ENCODE results near the gene NGEF. TPM values are rescaled to one million over a fixed set of nuclear protein-coding genes. Genes with fewer than 3 reads are reported as not detected.
A peak's percentile ranks its signal among the peaks of the same experiment; 100 is the strongest.

The NGEF gene
- total RNA-seq, 1 experiment from 2014 or later: 13.8 TPM

- peak; percentile 88 to 94 for DNase-seq (ENCODE audit: low read depth in 1 of 2, low spot score in 2 of 2)
- Histone ChIP-seq H3K4me1 (replicated peaks) (peaks cover 22% of the 10 kb centered on the region), H3K9me3 (replicated peaks) (no peaks in the 10 kb centered on the region), H3K27me3 (replicated peaks) (no peaks in the 10 kb centered on the region), H3K27ac (peak overlapping the region; percentile 94), H3K4me3 (no peak overlapping the region), H3K36me3 (no peaks in the 10 kb centered on the region; the same call in 1 of the 2 replicates)
Observed at GRCh38 chr2:232901736-232902578, 111.1 kb downstream of the NGEF start.

GRCh38 chr2:232900811-232901735 lies 112.0 kb downstream of the NGEF start:
- Histone ChIP-seq H3K36me3 (no peaks in the 10 kb centered on the region; the same call in 1 of the 2 replicates), H3K27ac (peak overlapping the region; percentile 94), H3K4me3 (no peak overlapping the region), H3K27me3 (replicated peaks) (no peaks in the 10 kb centered on the region), H3K4me1 (replicated peaks) (peaks cover 23% of the 10 kb centered on the region), H3K9me3 (replicated peaks) (no peaks in the 10 kb centered on the region)
- DNase-seq (ENCODE audit: low read depth in 1 of 2, low spot score in 2 of 2): peak in 1 of 2 experiments; percentile 29

GRCh38 chr2:232898592-232899543 lies 114.2 kb downstream of the NGEF start:
- Histone ChIP-seq H3K4me1 (replicated peaks) (peaks cover 38% of the 10 kb centered on the region), H3K36me3 (no peaks in the 10 kb centered on the region; the same call in 1 of the 2 replicates), H3K4me3 (no peak overlapping the region), H3K27ac (no peak overlapping the region), H3K27me3 (replicated peaks) (no peaks in the 10 kb centered on the region), H3K9me3 (replicated peaks) (no peaks in the 10 kb centered on the region)
- peak in 1 of 2 experiments; percentile 36 for DNase-seq (ENCODE audit: low read depth in 1 of 2, low spot score in 2 of 2)

GRCh38 chr2:232897598-232898408 lies 115.3 kb downstream of the NGEF start:
- no peaks in the 10 kb centered on the region; the same call in 1 of the 2 replicates for H3K36me3 ChIP-seq
- no peak overlapping the region for H3K27ac ChIP-seq
- peak in 1 of 2 experiments; percentile 38 for DNase-seq (ENCODE audit: low read depth in 1 of 2, low spot score in 2 of 2)
- no peaks in the 10 kb centered on the region for H3K9me3 ChIP-seq (replicated peaks)
- peaks cover 35% of the 10 kb centered on the region for H3K4me1 ChIP-seq (replicated peaks)
- no peak overlapping the region for H3K4me3 ChIP-seq
- no peaks in the 10 kb centered on the region for H3K27me3 ChIP-seq (replicated peaks)

GRCh38 chr2:232896720-232897597 lies 116.1 kb downstream of the NGEF start:
- peaks cover 28% of the 10 kb centered on the region for H3K4me1 ChIP-seq (replicated peaks)
- no peaks in the 10 kb centered on the region for H3K27me3 ChIP-seq (replicated peaks)
- H3K27ac ChIP-seq: no peak overlapping the region
- peak in 1 of 2 experiments; percentile 30 for DNase-seq (ENCODE audit: low read depth in 1 of 2, low spot score in 2 of 2)
- H3K4me3 ChIP-seq: no peak overlapping the region
- H3K9me3 ChIP-seq (replicated peaks): no peaks in the 10 kb centered on the region
- no peaks in the 10 kb centered on the region; the same call in 1 of the 2 replicates for H3K36me3 ChIP-seq

GRCh38 chr2:232896111-232896510 lies 116.9 kb downstream of the NGEF start:
- H3K9me3 ChIP-seq (replicated peaks): no peaks in the 10 kb centered on the region
- H3K27ac ChIP-seq: no peak overlapping the region
- H3K4me1 ChIP-seq (replicated peaks): peaks cover 28% of the 10 kb centered on the region
- DNase-seq (ENCODE audit: low read depth in 1 of 2, low spot score in 2 of 2): peak in 1 of 2 experiments; percentile 17
- H3K36me3 ChIP-seq: no peaks in the 10 kb centered on the region
- H3K27me3 ChIP-seq (replicated peaks): no peaks in the 10 kb centered on the region
- H3K4me3 ChIP-seq: no peak overlapping the region

- no peak overlapping the region for H3K27ac ChIP-seq
- no peak overlapping the region for H3K4me3 ChIP-seq
- H3K36me3 ChIP-seq: no peaks in the 10 kb centered on the region
- H3K4me1 ChIP-seq (replicated peaks): peaks cover 32% of the 10 kb centered on the region
- no peaks in the 10 kb centered on the region for H3K27me3 ChIP-seq (replicated peaks)
- no peaks in the 10 kb centered on the region for H3K9me3 ChIP-seq (replicated peaks)
- DNase-seq (ENCODE audit: low read depth in 1 of 2, low spot score in 2 of 2): peak in 1 of 2 experiments; percentile 38
Observed at GRCh38 chr2:232894746-232895145, 118.3 kb downstream of the NGEF start.

GRCh38 chr2:232894251-232894650 lies 118.8 kb downstream of the NGEF start:
- no peak overlapping the region for H3K4me3 ChIP-seq
- H3K4me1 ChIP-seq (replicated peaks): peaks cover 32% of the 10 kb centered on the region
- peak in 1 of 2 experiments; percentile 32 for DNase-seq (ENCODE audit: low read depth in 1 of 2, low spot score in 2 of 2)
- H3K27ac ChIP-seq: no peak overlapping the region
- no peaks in the 10 kb centered on the region for H3K36me3 ChIP-seq
- no peaks in the 10 kb centered on the region for H3K27me3 ChIP-seq (replicated peaks)
- H3K9me3 ChIP-seq (replicated peaks): no peaks in the 10 kb centered on the region

GRCh38 chr2:232893834-232894233 lies 119.2 kb downstream of the NGEF start:
- Histone ChIP-seq H3K4me3 (no peak overlapping the region), H3K27ac (no peak overlapping the region), H3K4me1 (replicated peaks) (peaks cover 32% of the 10 kb centered on the region), H3K36me3 (no peaks in the 10 kb centered on the region), H3K27me3 (replicated peaks) (no peaks in the 10 kb centered on the region), H3K9me3 (replicated peaks) (no peaks in the 10 kb centered on the region)
- DNase-seq (ENCODE audit: low read depth in 1 of 2, low spot score in 2 of 2): peak in 1 of 2 experiments; percentile 25

GRCh38 chr2:232892843-232893242 lies 120.2 kb downstream of the NGEF start:
- H3K36me3 ChIP-seq: no peaks in the 10 kb centered on the region
- no peak overlapping the region for H3K4me3 ChIP-seq
- peaks cover 32% of the 10 kb centered on the region for H3K4me1 ChIP-seq (replicated peaks)
- H3K9me3 ChIP-seq (replicated peaks): no peaks in the 10 kb centered on the region
- DNase-seq (ENCODE audit: low read depth in 1 of 2, low spot score in 2 of 2): peak in 1 of 2 experiments; percentile 40
- no peak overlapping the region for H3K27ac ChIP-seq
- H3K27me3 ChIP-seq (replicated peaks): no peaks in the 10 kb centered on the region

- H3K36me3 ChIP-seq: no peaks in the 10 kb centered on the region
- no peak overlapping the region for H3K4me3 ChIP-seq
- DNase-seq (ENCODE audit: low read depth in 1 of 2, low spot score in 2 of 2): peak in 1 of 2 experiments; percentile 37
- no peaks in the 10 kb centered on the region for H3K9me3 ChIP-seq (replicated peaks)
- no peak overlapping the region for H3K27ac ChIP-seq
- H3K27me3 ChIP-seq (replicated peaks): no peaks in the 10 kb centered on the region
- peaks cover 32% of the 10 kb centered on the region for H3K4me1 ChIP-seq (replicated peaks)
Observed at GRCh38 chr2:232892221-232892620, 120.8 kb downstream of the NGEF start.

Measured in SJSA1 (cell line).